Activated T-helper 1 cell treated with anti-CD3 and anti-CD28 coated beads, Interleukin-12 subunit alpha, Interleukin-12 subunit beta, Interleukin-2, Interleukin-4 antibody, amounts not matched to agents 30 ng/mL and 10 ng/mL and 1 ng/mL, durations not matched to agents 14 hours and 24 hours and 36 hours (primary cell): ENCODE data around the gene NR2E1. TPM values are rescaled to one million over a fixed set of nuclear protein-coding genes. Genes with fewer than 3 reads are reported as not detected.
A peak's percentile ranks its signal among the peaks of the same experiment; 100 is the strongest.

Experiments
- DNase-seq: peaks from one replicate; pipeline ENCODE4 v3.0.0; 2021; ENCODE audit warnings: low spot score
- H3K27ac Mint-ChIP-seq: one replicate; pipeline ENCODE4 v1.8.0; 2021; ENCODE audit warnings: mild to moderate bottlenecking, mixed read lengths
- H3K27me3 Mint-ChIP-seq: one replicate; pipeline ENCODE4 v1.8.0; 2022; ENCODE audit warnings: mild to moderate bottlenecking, moderate library complexity, mixed read lengths; ENCODE audit not compliant: insufficient read depth
- H3K36me3 Mint-ChIP-seq: one replicate; pipeline ENCODE4 v1.8.0; 2021; ENCODE audit warnings: low read depth, mixed read lengths
- H3K4me1 Mint-ChIP-seq: one replicate; pipeline ENCODE4 v1.8.0; 2021; ENCODE audit warnings: low read depth, mixed read lengths
- H3K4me3 Mint-ChIP-seq: one replicate; pipeline ENCODE4 v1.8.0; 2021; ENCODE audit warnings: mild to moderate bottlenecking, moderate library complexity, mixed read lengths
- H3K9me3 Mint-ChIP-seq: one replicate; pipeline ENCODE4 v1.8.0; 2021; ENCODE audit warnings: mixed read lengths
- intact Hi-C: fragments of 100-400 bp; cut with micrococcal nuclease; formaldehyde crosslinking; loops from one replicate; pipeline ENCODE4 v1.15.1; 2024
- total RNA-seq: library from RNA; stranded (reverse); gene quantifications from 2 replicates; pipeline ENCODE4 v1.2.3, GENCODE V29; 2022

The NR2E1 gene
- total RNA-seq, 1 donor from 2014 or later = not detected

DNA sequence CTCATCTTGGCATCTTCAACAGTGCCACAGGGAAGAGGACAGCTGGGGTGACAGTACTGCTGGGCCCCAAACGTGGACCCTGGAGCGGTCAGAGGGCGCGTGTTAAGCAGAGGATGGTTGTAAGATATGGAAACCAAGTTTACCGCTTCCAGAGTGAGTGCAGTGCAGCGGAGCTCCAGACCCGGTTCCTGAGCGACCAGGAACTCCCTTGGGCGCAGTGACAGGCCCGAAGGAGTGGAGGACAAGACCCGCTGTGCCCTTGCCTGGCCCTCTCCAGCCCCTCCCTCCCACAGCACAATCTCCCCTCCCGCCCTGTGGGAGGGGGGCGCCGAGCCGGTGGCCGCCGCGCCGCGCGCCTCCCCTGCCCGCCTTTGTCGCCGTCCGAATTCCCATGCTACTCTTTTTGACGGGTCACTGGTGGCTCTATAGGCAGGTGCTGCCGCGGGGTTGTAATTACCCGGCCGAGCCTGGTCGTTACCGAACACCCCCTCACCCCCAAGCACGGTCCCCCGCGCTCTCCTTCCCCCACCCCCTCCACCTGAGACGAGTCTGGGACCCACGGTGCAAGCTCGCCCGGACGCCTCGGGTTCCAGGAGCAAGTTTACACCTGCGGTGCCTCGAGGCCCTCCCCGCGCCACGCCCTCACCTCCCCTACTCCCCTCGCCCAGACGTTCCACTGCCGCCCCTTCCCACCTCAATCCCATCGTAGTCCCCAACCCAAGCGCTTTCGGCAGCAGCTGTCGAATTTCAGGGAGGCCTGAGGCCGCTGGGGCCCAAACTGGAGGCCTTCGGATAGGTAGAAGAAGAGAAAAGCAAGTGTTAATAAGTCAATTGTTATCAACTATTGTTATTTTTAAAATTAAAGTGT lies 3.9 kb downstream of the NR2E1 start:
- H3K4me3 Mint-ChIP-seq = no peak overlapping the region

DNA sequence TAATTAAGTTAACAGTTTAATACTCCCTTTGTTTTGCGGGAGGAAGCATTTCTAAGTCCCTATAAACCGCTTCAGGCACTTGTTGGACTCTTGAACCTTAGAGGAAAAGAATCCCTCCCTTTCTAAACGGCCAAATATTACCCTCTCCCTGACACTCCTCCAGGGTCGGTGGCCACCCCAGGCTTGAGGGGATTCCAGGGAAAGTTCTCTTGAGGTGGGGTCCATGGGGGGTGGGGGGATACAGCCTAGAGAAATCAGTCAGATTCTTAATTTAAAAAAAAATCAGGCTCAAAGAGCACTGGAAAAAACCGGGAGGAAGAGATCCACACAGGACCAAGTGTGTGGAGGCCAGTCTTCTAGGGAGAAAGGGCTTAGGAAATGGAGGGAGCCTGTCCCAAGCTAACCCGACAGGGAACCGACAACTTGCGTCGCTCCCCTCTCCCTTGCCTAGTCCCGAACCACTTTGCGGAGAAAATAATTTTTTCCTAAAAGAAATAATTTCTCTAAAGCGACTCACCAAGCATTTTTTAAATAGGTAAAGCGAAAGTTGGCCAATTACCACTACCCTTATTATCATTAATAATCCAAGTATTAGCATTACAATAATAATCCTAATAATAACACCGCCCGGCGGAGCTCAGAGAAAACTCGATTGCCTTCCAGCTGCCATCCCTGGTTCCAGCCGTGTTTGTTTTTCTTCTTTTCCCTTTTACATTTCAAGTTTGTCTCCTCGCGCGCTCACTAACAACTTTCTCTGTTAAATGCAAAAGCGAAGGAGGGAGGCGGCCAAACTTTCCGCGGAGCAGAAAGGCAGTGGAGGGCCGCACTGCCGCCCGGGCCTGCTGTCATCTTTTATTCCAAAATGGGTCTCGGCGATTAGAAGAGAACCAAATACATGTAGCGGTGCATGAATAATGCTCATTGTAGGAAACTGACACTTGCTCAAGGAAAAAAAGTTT lies 4.8 kb downstream of the NR2E1 start:
- intact Hi-C loops = loop anchor here (2.0 to 10.0 kb wide), 3 partner anchors 14 to 678 kb away; partner anchors contain the start of gene SOBP
- H3K9me3 Mint-ChIP-seq = no peaks in the 10 kb centered on the region
- H3K27ac Mint-ChIP-seq = peak overlapping the region; percentile 80
- H3K27me3 Mint-ChIP-seq = peaks cover 85% of the 10 kb centered on the region
- peaks cover 2% of the 10 kb centered on the region for H3K36me3 Mint-ChIP-seq
- H3K4me1 Mint-ChIP-seq = peaks cover 14% of the 10 kb centered on the region
- DNase-seq = no peak
- no peak overlapping the region for H3K4me3 Mint-ChIP-seq

More for the DNA sequence above, 3.9 kb downstream of the NR2E1 start:
- intact Hi-C loops = loop anchor here (2.0 to 10.0 kb wide), 3 partner anchors 13 to 677 kb away; partner anchors contain the start of gene SOBP
- no peak for DNase-seq
- Mint-ChIP-seq H3K27ac (peak overlapping the region; percentile 40), H3K4me1 (peaks cover 12% of the 10 kb centered on the region), H3K36me3 (peaks cover 4% of the 10 kb centered on the region), H3K27me3 (peaks cover 85% of the 10 kb centered on the region), H3K9me3 (no peaks in the 10 kb centered on the region)

DNA sequence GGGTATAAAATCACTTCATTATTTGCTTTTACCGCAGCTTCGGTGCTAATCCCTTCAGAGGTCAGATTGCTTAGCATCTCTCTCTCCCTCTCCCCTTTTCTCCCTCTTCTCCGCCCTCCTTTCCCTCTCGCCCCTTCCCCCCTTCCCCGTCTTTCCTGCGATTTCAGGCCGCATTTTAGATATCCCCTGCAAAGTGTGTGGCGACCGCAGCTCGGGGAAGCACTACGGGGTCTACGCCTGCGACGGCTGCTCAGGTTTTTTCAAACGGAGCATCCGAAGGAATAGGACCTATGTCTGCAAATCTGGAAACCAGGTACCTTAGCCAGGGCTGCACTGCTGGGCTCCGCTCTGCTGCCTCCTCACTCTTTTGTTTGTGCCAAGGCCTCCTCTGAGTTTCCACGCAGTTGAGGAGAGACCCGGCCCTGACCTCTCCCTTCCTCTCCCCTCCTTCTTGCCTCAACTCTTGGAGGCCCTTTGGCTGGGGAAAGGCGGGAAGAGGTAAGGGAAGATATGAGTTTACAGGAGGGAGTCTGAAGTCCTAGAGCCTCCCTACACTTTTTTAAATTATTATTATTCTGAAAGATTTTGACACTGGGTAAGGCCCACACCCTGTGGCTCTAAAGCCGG lies 5.6 kb downstream of the NR2E1 start:
- Mint-ChIP-seq H3K9me3 (no peaks in the 10 kb centered on the region), H3K36me3 (peaks cover 2% of the 10 kb centered on the region), H3K27ac (peak overlapping the region; percentile 80), H3K4me1 (peaks cover 6% of the 10 kb centered on the region), H3K4me3 (no peak overlapping the region), H3K27me3 (peaks cover 85% of the 10 kb centered on the region)
- no peak for DNase-seq
- intact Hi-C loops = loop anchor here (2.0 to 10.0 kb wide), 3 partner anchors 15 to 679 kb away; partner anchors contain the start of gene SOBP

DNA sequence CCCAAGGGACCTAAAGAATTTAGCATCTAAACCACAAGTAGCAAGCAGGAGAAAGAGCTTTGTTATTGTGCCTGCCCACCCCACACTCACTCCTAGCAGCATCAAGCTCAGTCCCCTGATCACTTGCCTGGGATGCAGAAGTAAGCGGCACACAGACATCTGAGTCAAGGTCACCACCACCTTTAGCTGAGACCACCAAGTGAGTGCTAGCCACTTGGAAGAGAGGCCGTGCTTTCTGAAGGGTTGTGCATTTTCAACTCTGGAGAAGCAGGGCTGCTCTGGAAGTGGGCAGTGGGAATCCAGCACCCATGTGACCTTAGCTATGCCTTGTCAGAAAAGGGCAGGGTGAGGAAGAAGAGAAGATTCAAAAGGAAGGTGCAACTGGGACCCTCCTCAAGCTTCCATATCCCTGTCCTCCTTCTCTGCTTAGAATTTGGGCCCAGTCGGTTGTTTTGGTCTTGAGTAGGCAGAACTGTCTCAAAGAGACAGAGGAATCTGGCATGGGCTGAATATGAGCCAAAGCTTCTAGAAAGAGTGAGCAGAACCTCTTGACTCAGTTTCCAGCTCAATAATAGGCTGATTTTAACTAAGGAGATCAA lies 6.2 kb downstream of the NR2E1 start:
- intact Hi-C loops = loop anchor here (2.0 to 10.0 kb wide), 3 partner anchors 15 to 680 kb away; partner anchors contain the start of gene SOBP
- H3K27me3 Mint-ChIP-seq = peaks cover 89% of the 10 kb centered on the region
- no peak overlapping the region for H3K4me3 Mint-ChIP-seq
- no peaks in the 10 kb centered on the region for H3K9me3 Mint-ChIP-seq
- DNase-seq = no peak
- H3K36me3 Mint-ChIP-seq = peaks cover 2% of the 10 kb centered on the region
- H3K4me1 Mint-ChIP-seq = peaks cover 5% of the 10 kb centered on the region
- no peak overlapping the region for H3K27ac Mint-ChIP-seq

DNA sequence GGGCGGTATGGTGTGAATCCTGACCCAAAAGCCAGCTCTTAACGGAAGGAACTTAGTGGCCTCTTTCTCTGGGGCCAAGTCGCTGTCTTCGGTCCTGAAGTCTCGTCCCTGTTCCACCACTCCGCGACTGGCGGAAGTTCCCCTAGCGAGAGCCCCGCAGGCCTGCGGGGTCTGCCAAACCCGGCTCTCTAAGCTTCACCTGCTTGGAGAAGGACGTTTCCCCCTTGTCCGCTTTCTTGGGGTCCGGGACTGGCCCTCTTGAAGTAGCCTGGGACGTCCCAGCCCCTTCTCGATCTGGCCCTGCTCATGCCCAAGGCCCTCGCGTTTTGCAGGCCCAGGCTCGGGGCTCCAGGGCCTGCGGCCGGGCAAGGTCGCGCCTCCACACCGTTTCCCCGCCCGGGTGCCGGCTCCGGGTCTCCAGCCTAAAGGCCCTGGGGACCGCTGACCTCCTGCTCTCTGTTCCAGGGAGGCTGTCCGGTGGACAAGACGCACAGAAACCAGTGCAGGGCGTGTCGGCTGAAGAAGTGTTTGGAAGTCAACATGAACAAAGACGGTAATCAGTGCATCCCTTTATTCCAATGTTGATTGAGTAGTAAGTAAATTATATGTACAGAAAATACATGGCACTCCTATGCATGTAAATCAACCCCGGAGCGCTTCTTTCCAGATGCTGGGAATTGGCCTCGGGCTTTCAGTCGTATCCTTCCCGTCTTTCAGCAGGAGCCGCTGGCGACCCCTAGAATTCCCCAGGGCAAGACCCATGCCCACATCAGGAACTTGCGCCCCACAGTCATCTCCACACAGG lies 8.8 kb downstream of the NR2E1 start:
- DNase-seq = peak; percentile 20
- H3K4me3 Mint-ChIP-seq = no peak overlapping the region
- H3K4me1 Mint-ChIP-seq = peaks cover 5% of the 10 kb centered on the region
- intact Hi-C loops = loop anchor here (2.0 to 10.0 kb wide), 3 partner anchors 318 to 682 kb away; partner anchors contain the start of gene SOBP
- H3K9me3 Mint-ChIP-seq = no peaks in the 10 kb centered on the region
- no peaks in the 10 kb centered on the region for H3K36me3 Mint-ChIP-seq
- no peak overlapping the region for H3K27ac Mint-ChIP-seq
- H3K27me3 Mint-ChIP-seq = peaks cover 93% of the 10 kb centered on the region

DNA sequence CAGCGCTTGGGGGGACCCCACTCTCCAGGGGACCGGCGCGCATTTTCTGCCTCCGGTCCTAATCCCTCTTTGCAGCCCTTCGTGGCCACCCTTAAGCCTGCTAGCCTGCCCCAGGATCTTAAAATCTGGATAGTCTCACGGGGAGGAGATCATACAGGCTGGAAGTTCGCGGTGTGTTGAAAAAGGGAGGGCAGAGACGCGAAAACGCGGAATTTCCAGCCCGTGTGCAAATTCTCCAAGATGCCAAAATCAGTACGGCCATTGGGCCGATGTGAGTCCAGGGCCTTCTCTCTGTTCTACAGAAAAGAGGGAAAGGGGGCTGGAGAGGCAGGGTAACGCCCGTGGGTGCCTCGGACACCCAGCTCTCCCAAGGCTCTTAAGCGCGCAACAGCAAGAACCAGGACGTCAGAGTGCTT lies 9.4 kb downstream of the NR2E1 start:
- H3K36me3 Mint-ChIP-seq = no peaks in the 10 kb centered on the region
- intact Hi-C loops = loop anchor here (2.0 to 10.0 kb wide), 2 partner anchors 318 to 350 kb away; no protein-coding TSS in a partner anchor
- no peak for DNase-seq
- H3K9me3 Mint-ChIP-seq = no peaks in the 10 kb centered on the region
- H3K27me3 Mint-ChIP-seq = peaks cover 92% of the 10 kb centered on the region
- H3K4me3 Mint-ChIP-seq = no peak overlapping the region
- H3K4me1 Mint-ChIP-seq = peaks cover 5% of the 10 kb centered on the region
- H3K27ac Mint-ChIP-seq = no peak overlapping the region

DNA sequence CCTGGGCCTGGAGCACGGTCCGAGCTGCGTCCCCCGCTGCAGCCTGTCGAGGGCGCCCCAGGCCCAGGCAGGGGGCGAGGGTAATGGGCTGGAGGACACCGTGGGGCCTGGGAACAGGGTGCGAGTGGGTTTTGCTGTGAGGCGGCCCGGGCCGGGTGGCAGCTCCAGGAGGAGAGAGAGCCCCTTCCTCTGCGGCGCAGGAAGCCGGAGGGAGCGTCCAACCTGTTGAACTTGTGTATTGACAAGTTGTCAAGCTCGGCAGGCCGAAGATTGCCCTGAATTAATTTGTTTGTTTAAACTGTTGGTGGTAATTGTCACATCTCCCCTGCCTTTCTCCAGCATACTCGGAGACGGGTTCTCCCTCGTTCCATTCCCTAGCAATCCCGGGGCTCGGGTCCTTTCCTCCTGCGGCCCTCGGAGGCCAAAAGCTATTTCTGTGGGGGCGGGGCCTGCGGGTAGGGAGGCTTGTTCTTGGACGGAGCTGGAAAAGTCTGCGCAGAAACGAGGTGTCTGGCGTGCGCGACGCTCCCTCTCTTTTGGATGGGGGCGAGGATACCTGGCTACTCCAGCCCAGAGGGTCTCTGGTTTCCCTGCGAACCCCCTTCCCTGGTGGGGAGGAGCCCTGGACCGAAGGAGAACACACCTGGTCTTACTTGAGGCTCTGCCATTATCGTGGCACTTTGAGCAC lies 9.9 kb downstream of the NR2E1 start:
- Mint-ChIP-seq H3K27ac (no peak overlapping the region), H3K4me3 (no peak overlapping the region), H3K4me1 (peaks cover 5% of the 10 kb centered on the region), H3K27me3 (peaks cover 92% of the 10 kb centered on the region), H3K36me3 (no peaks in the 10 kb centered on the region), H3K9me3 (no peaks in the 10 kb centered on the region)
- DNase-seq = no peak
- intact Hi-C loops = loop anchor here (2.0 to 10.0 kb wide), 2 partner anchors 317 to 349 kb away; no protein-coding TSS in a partner anchor

DNA sequence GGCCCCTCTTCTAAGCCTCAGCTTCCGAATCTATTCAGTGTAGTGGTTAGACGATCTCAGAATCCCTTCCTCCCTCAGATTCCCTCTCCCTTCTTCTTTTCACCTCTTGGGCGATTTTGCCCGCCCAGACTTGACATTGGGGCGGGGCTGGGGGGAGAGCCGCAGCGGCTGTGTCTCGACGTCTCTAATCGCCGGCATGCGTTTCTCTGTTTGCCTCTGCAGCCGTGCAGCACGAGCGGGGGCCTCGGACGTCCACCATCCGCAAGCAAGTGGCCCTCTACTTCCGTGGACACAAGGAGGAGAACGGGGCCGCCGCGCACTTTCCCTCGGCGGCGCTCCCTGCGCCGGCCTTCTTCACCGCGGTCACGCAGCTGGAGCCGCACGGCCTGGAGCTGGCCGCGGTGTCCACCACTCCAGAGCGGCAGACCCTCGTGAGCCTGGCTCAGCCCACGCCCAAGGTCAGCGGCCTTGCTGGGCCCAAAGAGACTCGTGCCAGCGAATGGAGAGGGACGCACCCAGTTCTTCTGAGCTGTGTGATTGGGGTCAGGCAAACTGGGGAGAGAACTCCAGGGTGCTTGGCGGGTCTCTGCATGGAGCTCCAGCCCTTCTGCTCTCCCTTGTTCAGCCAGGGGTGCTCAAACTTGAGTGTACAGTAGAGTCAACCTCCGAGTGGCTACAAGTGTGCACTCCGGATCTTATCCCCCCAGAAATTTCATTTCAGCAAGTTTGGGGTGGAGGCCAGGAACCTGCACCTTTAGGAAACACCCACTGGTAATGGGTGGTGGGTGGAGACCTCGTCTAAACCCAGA lies 10.7 kb downstream of the NR2E1 start:
- peak overlapping the region; percentile 58 for H3K27ac Mint-ChIP-seq
- no peaks in the 10 kb centered on the region for H3K36me3 Mint-ChIP-seq
- no peaks in the 10 kb centered on the region for H3K9me3 Mint-ChIP-seq
- intact Hi-C loops = loop anchor here (10.0 kb wide), 1 partner anchor 348 kb away; no protein-coding TSS in a partner anchor
- peaks cover 5% of the 10 kb centered on the region for H3K4me1 Mint-ChIP-seq
- no peak for DNase-seq
- peak overlapping the region; percentile 40 for H3K4me3 Mint-ChIP-seq
- H3K27me3 Mint-ChIP-seq = peaks cover 88% of the 10 kb centered on the region

DNA sequence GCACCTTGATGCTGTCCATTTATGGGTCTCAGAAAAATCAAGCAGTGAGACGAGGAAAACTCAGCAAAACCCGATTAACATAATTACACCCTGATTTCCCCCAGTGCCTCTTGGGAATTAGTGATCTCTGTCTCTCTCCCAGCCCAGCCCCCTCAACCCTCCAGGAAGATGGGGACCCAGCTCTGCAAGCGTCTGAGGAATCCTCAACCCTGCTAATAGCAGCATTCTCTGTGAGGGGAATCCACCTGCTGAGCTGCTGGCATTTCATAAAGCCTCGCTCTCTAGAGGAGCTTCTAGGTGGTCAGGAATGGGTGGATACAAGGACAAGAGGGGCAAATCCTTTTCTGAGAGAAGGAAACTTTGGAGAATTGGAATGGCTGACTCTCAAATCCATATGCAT lies 13.9 kb downstream of the NR2E1 start:
- intact Hi-C loops = loop anchor here (2.0 to 10.0 kb wide), 2 partner anchors 15 to 345 kb away; no protein-coding TSS in a partner anchor
- no peaks in the 10 kb centered on the region for H3K9me3 Mint-ChIP-seq
- H3K27me3 Mint-ChIP-seq = peaks cover 68% of the 10 kb centered on the region
- H3K27ac Mint-ChIP-seq = no peak overlapping the region
- no peak for DNase-seq
- H3K36me3 Mint-ChIP-seq = no peaks in the 10 kb centered on the region
- H3K4me3 Mint-ChIP-seq = no peak overlapping the region
- peaks cover 5% of the 10 kb centered on the region for H3K4me1 Mint-ChIP-seq

DNA sequence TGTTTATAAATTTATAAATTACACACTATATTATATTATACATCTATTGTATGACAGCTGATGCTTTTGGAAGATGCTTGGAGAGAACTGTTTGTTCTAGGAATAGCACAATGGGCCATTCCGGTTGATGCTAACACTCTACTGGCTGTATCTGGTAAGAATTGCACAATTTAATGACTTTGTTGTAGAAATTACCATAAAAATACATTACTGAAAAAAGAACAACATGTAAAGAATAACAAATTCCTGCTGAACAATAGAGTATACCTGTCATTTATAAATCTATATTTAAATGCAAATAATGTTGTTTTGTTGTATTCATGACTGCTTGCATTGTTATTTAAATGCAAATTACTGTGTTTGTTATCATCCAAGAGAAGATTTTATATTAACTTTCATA lies 14.4 kb downstream of the NR2E1 start:
- Mint-ChIP-seq H3K4me3 (no peak overlapping the region), H3K9me3 (no peaks in the 10 kb centered on the region), H3K27me3 (peaks cover 63% of the 10 kb centered on the region), H3K36me3 (no peaks in the 10 kb centered on the region), H3K27ac (no peak overlapping the region), H3K4me1 (peaks cover under 1% of the 10 kb centered on the region)
- intact Hi-C loops = no loop called here
- DNase-seq = no peak
